ENCODE results near the gene CSMD2.

GRCh38 chr1:33634143-33634542 is 530.9 kb downstream of the CSMD2 start:
- TF ChIP-seq CTCF (conservative IDR thresholded peaks at IDR 0.05; ENCODE audit: low read depth, low read length), result no peak
- no peak for TF ChIP-seq EZH2 (IDR thresholded peaks at IDR 0.05; ENCODE audit: borderline replicate concordance, low read depth, low read length, poor library complexity, severe bottlenecking)
